COLO668 (cell line): ENCODE measurements around the gene OR1S1.
A peak's percentile ranks its signal among the peaks of the same experiment; 100 is the strongest.
"Not testable (repeated sequence)": the region's sequence is repeated elsewhere in the genome, so short reads cannot be mapped to it uniquely, and the experiment has no call there.

Experiments
- DNase-seq: peaks from one replicate; lab custom pipeline; 2025; ENCODE audit not compliant: unreplicated experiment; lab: John Stamatoyannopoulos, UW

OR1S1 gene

GRCh38 chr11:58212420-58212819, at the start of gene OR1S1:
Gene OR1S1, plus strand, starts transcription at chr11:58212720.
- DNase-seq, result not testable (repeated sequence)

- DNase-seq, result no peak
Observed at GRCh38 chr11:58164389-58164788, 48.1 kb upstream of the OR1S1 start.

- DNase-seq, result no peak
Observed at GRCh38 chr11:58164990-58165389, 47.5 kb upstream of the OR1S1 start.

GRCh38 chr11:58165504-58166106, 46.9 kb upstream of the OR1S1 start:
- no peak for DNase-seq

GRCh38 chr11:58177409-58178054, 35.0 kb upstream of the OR1S1 start:
- no peak for DNase-seq

GRCh38 chr11:58178444-58178843, 34.1 kb upstream of the OR1S1 start:
- no peak for DNase-seq

GRCh38 chr11:58179648-58180047, 32.9 kb upstream of the OR1S1 start:
- peak; percentile 42 for DNase-seq

- DNase-seq, result no peak
Observed at GRCh38 chr11:58186938-58187337, 25.6 kb upstream of the OR1S1 start.

- DNase-seq, result no peak
Observed at GRCh38 chr11:58188770-58189169, 23.8 kb upstream of the OR1S1 start, which contains the start of gene OR9Q2. Gene OR9Q2, plus strand, starts transcription at chr11:58189070. Its CDS starts 1,421 bp downstream, at chr11:58190491.

- no peak for DNase-seq
Observed at GRCh38 chr11:58192229-58192628, 20.3 kb upstream of the OR1S1 start.

- no peak for DNase-seq
Observed at GRCh38 chr11:58193391-58193790, 19.1 kb upstream of the OR1S1 start.

GRCh38 chr11:58195939-58196338, 16.6 kb upstream of the OR1S1 start:
- DNase-seq, result no peak

- DNase-seq, result no peak
Observed at GRCh38 chr11:58199271-58199670, 13.2 kb upstream of the OR1S1 start.

- DNase-seq, result no peak
Observed at GRCh38 chr11:58204042-58204441, 8.5 kb upstream of the OR1S1 start, which contains the start of gene OR1S2. Gene OR1S2, minus strand, starts transcription at chr11:58204142. Its CDS starts 0 bp downstream, at chr11:58204142.

- DNase-seq, result no peak
Observed at GRCh38 chr11:58216476-58216875, 4.0 kb downstream of the OR1S1 start.

- no peak for DNase-seq
Observed at GRCh38 chr11:58222721-58223120, 10.2 kb downstream of the OR1S1 start.

GRCh38 chr11:58227956-58228615, 15.6 kb downstream of the OR1S1 start:
- DNase-seq, result no peak

GRCh38 chr11:58243954-58244353, 31.4 kb downstream of the OR1S1 start:
- no peak for DNase-seq

GRCh38 chr11:58254936-58255335, 42.4 kb downstream of the OR1S1 start:
- DNase-seq, result no peak

GRCh38 chr11:58259983-58260382, 47.5 kb downstream of the OR1S1 start:
- DNase-seq, result no peak
